Measurements from ENCODE around the gene PAPOLG.
"Not testable (repeated sequence)": the region's sequence is repeated elsewhere in the genome, so short reads cannot be mapped to it uniquely, and the experiment has no call there.

The PAPOLG gene

DNA sequence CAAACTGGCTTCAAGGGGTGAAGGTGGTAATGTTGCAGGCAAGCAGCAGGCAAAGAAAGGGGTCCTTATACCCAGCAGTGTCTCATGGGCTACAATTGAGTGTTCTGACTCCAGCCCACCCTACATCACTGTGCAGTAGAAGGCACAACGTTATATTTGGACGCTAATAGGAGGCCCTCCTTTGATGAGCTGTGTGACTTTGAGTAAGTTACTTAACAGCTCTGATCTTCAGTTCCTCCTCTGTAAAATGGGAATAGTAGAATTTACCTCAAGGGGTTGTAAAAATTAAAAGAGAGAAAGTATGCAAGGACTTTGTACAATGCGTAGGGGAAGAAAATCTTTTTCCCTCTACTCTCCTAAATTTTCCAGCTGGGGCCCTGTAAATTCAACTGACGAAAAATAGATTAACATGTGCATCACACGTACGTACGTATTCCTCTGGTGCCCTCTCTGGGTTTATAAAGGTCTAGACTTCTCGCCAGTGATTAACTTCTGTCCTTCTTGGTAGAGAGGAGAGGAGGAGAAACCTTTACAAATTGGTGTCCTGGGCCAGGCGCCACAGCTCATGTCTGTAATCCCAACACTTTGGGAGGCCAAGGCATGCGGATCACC lies 67.7 kb downstream of the PAPOLG start:
- DNase-seq = no peak

DNA sequence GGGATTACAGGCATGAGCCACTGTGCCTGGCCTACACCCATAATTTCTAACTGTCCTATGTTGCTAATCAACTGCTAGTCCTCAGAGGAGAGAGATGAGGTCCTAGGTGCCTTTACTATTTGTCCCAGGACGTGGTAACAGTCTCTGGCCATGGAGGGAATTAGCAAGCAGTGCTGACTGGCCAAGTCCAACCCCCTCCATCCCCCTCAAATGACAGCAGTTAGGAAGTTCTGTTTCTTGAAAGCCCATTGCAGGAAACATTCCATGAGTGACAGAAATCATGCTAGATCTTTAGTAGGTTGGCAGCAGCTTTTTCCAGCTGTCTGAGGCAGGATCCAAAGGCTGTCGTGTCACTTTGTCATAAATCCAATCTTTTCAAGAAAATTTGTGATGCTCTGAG lies 69.6 kb downstream of the PAPOLG start:
- DNase-seq = no peak

DNA sequence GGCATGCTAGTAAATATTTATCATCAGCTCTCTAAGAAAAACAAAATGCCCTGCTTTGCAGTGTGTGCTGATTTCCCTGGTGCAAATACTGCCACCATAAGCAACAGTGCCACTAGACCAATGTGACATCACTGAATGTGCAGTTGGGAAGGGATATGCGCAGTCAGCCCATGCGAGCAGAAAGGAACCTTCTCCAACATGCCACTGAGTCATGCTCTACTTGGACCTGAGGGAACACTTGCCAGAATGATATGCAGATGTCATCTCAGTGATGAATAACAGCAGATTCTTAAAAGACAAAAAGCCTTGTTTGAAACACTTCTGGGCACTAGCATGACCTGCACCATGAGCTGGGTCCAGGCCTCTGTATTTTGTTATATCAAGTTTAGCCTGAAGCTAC lies 70.0 kb downstream of the PAPOLG start:
- DNase-seq = no peak

DNA sequence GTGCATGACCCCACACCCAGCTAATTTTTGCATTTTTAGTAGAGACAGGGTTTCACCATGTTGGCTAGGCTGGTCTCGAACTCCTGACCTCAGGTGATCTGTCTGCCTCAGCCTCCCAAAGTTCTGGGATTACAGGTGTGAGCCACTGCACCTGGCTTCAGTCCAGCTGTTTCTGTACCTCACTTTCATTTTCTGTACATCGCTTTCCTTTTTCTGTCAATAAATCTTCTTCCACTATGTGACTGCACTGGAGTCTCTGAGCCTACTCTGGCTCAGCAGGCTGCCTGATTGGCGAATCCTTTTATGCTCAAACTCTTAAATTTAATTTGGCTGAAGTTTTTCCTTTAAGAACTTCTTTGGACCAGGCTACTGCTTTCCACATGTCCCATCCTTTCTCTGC lies 70.8 kb downstream of the PAPOLG start:
- DNase-seq = not testable (repeated sequence)

DNA sequence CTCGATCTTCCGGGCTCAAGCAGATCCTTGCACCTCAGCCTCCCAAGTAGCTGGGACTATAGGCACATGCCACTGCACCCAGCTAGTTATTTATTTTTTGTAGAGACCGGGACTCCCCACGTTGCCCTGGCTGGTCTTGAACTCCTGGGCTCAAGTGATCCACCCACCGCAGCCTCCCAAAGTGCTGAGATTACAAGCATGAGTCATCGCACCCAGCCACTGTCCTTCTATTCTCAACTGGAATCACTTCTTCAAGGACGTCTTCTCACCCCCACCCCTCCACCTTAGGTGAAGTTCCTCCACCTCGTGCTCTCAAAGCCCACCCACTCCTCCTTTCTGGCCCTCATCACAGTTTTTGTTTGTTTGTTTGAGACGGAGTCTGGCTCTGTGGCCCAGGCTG lies 71.3 kb downstream of the PAPOLG start:
- no peak for DNase-seq

DNA sequence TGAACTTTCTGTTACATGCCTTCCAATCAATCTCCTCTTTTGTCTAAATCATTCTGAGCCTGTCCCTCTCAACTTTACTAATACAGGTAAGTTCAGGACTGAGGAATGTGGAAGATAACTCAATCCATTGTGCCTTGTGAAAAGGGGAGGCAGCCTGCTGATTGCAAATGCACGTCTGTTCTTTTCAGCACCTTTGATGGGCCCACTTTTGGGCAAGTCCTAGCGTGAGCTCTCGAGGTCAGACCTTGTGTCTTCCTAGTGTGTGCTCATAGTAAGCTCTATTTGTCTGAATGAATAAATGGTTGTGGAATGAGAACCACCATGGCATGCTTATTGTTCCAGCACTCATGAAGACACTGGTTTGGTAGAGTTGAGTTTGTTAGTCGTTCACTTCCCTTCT lies 74.9 kb downstream of the PAPOLG start:
- no peak for DNase-seq

DNA sequence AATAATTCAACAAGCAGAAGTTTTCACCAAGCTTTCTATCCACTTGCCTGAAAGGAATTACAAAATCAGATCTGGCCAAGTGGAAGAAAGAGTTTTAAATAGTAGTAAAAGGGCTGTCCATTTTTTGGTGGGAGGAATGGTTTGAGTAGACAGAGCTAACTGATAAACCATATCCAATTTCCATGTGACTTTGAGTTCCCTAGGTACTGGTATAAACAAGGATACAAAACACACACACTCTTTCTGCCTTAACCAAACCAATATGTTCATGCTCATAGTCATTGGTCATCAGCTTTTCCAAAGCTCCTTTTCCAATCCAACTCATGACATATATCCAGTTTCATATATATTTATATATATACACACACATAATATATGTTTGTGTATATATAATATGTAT lies 75.9 kb downstream of the PAPOLG start:
- DNase-seq = no peak

DNA sequence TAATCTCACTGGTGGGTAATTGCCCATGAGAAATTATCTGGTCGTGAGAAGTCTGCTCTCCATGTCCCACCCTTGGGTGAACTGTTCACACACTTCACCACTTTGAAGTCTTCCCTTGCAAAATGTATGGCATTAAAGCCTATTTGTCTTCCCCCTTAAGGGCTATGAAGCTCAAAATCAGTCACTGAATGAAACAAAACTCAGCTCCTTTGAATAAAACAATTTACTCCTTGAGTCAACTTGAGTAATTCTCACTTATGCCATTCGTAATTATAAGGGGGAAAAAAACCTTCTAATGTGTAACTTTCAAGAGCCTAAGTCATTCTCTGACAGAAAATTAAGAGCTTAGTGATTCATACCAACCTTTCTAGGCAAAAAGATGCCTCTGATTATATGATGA lies 76.6 kb downstream of the PAPOLG start:
- DNase-seq = no peak

DNA sequence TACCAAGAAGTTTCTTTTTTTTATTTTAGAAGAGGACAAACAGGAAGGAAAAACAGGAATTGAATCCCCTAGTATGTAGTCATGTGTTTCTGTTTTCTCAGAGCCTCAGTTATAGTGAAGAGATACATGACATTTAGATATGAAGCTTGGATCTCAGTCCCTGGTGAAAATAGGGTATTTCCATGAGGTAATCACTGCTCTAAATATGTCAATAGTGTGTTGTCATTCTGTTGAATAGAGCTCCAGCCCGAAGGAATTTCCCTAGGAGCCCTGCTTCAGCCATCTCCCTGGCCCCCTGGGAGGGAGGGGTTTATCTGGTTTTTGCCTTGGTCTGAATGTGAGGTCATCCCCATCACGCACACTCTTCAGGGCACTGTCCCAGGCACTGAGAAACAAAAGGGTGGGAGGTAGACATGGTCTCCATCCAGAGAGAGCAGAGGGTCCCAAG lies 78.2 kb downstream of the PAPOLG start:
- DNase-seq = no peak

DNA sequence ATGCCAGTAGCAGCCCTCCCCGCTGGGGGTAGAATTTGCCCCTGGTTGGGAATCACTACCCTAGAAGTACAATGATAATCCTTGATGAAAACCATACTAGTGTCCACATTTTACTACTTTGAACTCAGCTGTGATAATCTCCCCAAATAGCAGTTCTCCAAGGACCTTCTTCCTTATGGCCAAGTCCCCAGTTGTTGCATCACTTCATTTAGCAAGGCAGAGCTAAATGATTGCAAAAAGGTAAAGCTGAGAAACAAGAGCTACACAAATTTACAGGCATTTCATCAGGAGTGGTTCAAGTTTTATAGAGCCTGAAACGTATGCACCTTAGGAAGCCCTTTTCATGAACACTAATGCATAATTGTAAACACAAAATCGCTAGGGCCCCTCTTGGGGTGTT lies 80.4 kb downstream of the PAPOLG start:
- DNase-seq = no peak

DNA sequence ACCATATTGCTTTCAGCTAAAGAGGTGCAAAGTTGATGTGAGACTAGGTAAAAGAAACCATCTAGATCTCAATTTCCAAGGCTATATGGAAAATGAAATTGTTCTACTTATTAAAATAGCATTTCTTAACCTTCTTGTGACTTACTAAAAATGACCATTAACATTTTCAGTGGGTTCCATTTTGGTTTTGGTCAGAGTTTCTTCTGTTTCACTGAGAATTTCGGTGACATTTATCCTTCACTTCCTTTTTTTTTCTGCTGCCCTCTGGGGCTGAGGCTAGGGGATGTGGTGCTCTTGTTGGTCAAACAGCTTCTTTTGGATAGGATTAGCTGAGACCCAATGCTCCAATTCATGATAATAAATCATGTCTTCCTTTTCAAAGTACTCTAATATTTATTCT lies 81.1 kb downstream of the PAPOLG start:
- DNase-seq = no peak

DNA sequence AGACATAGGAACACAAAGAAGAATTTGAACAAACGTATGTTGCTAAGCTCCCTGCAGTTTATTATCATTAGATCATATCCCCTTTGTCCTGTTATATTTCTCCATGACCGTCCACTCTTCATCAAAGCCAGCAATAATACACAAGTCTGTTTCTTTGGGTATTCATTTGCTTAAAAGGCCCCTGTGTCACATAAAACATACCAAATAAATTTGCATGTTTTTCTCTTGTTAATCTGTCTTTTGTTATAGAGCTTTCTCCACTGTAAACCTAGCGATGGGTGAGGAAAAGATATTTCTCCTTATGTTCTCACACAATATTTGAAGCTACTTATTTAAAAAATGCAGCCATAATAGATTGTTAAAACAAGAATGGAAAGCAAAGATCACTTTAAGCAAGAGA lies 82.4 kb downstream of the PAPOLG start:
- no peak for DNase-seq

DNA sequence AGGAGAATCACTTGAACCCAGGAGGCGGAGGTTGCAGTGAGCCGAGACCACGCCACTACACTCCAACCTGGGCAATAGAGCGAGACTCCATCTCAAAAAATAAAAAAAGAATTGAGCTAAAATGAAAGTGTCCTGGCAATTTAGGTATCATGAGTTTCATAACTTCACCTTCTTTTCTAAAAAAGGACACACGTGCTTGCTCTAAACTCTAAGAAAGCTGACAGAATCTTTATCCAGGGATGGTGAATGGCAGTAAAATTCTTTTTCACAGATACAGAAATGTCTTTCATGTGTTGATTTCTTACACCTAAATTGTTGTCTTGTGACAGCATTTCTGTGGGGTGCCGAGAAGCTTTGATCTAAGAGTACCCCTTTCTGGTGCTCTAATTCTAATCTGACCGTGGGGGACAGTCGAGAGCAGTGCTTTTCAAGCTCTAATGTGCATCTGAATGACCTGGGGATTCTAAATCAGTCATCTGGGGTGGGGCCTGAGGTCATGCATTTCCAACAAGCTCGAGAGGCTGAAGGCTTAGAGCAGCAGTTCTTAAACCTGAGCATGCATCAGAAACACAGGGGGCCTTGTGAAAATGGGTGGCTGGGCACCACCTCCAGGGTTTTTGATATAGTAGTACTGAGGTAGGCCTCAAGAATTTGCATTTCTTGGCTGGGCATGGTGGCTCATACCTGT lies 83.2 kb downstream of the PAPOLG start:
- no peak for DNase-seq

DNA sequence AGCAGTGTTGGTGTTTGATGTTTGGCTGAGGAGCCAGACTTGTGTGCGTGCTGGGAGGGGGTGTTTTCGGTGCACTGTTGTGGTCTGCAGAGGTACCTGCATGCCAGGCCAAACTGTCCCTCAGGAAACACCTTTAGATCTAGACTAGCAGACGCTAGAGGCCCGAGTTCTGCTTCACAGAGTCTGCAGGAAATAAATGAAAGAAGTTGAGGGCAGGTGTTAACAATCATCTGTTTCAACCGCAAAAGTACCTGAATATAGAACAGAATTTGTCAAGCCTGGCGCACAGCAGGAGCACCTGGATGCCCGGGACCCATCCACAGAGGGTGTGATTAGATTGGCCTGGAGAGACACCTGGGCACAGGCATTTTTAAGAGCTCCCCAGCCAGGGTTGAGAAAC lies 84.8 kb downstream of the PAPOLG start:
- no peak for DNase-seq

DNA sequence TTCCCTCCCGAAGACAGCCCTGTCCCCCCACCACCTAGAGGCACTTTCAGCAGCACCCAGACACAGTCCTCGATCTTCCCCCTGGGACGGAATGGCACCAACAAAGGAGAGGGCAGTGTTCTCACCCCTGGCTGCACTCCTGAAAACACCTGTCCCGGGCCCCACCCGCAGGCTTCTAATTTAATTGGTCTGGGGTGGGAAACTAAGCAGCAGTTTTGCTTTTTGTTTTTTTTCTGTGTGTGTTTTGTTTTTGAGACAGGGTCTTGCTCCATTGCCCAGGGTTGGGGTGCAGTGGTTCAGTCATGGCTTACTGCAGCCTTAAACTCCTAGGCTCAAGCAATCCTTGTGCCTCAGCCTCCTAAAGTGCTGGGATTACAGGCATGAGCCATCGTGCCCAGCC lies 86.9 kb downstream of the PAPOLG start:
- no peak for DNase-seq

DNA sequence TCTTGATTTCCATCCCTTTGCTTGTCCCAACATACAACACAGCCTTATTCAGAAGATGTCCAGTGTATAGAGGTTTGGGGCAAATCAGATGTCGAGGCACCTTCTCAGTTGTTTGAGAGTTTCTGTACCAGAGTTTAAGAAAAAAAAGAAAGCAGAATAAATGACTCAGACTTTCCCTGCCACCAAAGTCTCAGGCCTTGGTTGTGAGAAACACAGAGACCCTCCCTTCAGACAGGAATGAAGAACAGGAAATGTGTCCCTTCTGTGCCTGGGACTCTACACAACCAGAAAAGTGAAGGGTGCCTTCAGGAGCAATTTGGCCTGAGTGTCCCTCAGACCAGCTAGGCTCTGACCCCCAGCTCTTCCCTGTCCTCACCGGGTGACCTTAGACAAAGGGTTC lies 88.0 kb downstream of the PAPOLG start:
- DNase-seq = no peak

DNA sequence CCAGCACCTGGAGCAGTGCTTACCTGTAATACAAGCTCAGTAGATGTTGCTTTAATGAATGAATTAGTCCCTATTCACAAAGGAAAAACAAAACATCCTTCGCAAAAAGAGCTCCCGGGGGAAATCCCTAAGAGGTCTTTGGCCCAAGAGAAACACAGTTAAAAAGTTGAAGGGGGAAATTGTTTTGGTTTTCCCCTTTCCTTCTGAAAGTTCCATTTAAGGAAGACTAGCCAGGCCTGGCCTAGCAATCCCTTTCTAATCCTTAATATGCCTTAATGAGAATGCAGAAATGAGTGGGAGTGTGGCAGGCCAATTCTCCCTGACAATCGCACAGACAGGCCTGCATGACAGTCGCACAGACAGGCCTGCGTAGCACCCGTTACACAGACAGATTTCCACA lies 91.8 kb downstream of the PAPOLG start:
- no peak for DNase-seq

Data from NCI-H1092 (cell line).